ENCODE data around the gene DIP2C. TPM values are rescaled to one million over a fixed set of nuclear protein-coding genes. Genes with fewer than 3 reads are reported as not detected.

DIP2C gene
- polyA plus RNA-seq, 3 donors: 0.11 TPM; not detected in 2

DNA sequence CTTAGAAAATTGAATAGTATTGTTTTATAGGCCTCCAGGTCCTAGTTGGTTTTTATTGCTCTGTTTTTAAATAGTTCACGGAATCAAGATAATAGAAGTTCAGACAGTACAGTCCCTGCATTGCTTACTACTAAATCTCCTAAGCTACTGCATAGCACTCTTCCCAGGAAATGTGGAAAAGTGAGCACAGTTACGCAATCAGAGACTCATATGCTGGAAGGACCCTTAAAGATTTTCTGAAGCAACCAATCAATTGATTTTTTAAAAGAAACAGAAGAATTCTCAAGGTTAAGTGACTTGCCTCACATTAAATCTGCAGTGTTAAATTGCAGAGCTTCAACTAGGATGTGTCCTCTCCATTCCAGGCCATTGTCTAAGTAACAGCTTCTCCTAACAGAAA, 23.1 kb upstream of the DIP2C start:
- Histone ChIP-seq H3K36me3 (replicated peaks in 1 of 2; ENCODE audit: control insufficient read depth in 1 of 2, insufficient read depth in 2 of 2, low read length in 2 of 2) (no peaks in the 10 kb centered on the region), H3K27me3 (ENCODE audit: control insufficient read depth in 2 of 2, insufficient read depth in 2 of 2, low read length in 2 of 2) (no peaks in the 10 kb centered on the region), H3K4me3 (replicated peaks in 1 of 3; ENCODE audit: low read depth in 2 of 3, low read length in 3 of 3) (no peak overlapping the region), H4K20me1 (ENCODE audit: insufficient read depth, low read length) (no peaks in the 10 kb centered on the region), H3K4me1 (ENCODE audit: control insufficient read depth in 1 of 2, insufficient read depth in 2 of 2, low read length in 2 of 2) (no peaks in the 10 kb centered on the region), H3K9ac (ENCODE audit: insufficient read depth, low read length, poor library complexity, severe bottlenecking) (no peak overlapping the region), H3K9me3 (replicated peaks in 1 of 2; ENCODE audit: control insufficient read depth in 1 of 2, insufficient read depth in 1 of 2, low read length in 2 of 2) (peaks cover 13 to 14% of the 10 kb centered on the region in 2 donors), H3K27ac (ENCODE audit: low read depth in 1 of 2, low read length in 2 of 2) (no peak overlapping the region), H2AFZ (ENCODE audit: insufficient read depth, low read depth, low read length, poor library complexity, severe bottlenecking) (no peak overlapping the region), H3K4me2 (replicated peaks; ENCODE audit: extremely low read depth, low read length, poor library complexity, severe bottlenecking) (no peak overlapping the region), H3K79me2 (ENCODE audit: insufficient read depth, low read length) (no peaks in the 10 kb centered on the region)
- Mint-ChIP-seq H3K27me3 (ENCODE audit: low read depth in 3 of 3) (peaks cover 3 to 13% (median 6%) of the 10 kb centered on the region in 3 donors), H3K9me3 (peaks cover 5 to 17% (median 13%) of the 10 kb centered on the region in 7 donors), H3K4me1 (no peaks in the 10 kb centered on the region), H3K36me3 (no peaks in the 10 kb centered on the region), H3K4me3 (no peak overlapping the region), H3K27ac (no peak overlapping the region)
- DNase-seq: no peak
- intact Hi-C loops (cut with micrococcal nuclease): no loop called here
- TF ChIP-seq, protein P1, sequence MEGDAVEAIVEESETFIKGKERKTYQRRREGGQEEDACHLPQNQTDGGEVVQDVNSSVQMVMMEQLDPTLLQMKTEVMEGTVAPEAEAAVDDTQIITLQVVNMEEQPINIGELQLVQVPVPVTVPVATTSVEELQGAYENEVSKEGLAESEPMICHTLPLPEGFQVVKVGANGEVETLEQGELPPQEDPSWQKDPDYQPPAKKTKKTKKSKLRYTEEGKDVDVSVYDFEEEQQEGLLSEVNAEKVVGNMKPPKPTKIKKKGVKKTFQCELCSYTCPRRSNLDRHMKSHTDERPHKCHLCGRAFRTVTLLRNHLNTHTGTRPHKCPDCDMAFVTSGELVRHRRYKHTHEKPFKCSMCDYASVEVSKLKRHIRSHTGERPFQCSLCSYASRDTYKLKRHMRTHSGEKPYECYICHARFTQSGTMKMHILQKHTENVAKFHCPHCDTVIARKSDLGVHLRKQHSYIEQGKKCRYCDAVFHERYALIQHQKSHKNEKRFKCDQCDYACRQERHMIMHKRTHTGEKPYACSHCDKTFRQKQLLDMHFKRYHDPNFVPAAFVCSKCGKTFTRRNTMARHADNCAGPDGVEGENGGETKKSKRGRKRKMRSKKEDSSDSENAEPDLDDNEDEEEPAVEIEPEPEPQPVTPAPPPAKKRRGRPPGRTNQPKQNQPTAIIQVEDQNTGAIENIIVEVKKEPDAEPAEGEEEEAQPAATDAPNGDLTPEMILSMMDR (IDR thresholded peaks at IDR 0.05): no peak
- no CpG with 5 or more reads among the region's 2 CpGs for WGBS (ENCODE audit: insufficient coverage)

DNA sequence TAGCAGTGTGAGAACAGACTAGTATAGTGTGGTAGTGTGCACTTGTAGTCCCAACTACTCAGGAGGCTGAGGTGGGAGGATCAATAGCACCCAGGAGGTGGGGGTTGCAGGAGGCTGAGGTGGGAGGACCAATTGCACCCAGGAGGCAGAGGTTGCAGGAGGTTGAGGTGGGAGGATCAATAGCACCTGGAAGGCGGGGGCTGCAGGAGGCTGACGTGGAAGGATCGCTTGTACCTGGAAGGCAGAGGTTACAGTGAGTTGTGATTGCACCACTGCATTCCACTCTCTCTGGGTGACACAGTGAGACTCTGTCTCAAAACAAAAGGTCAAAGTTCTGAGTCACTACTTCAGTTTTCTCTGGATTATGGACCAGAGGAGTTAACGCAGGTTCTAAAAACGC, 22.6 kb upstream of the DIP2C start:
- H3K27me3 Mint-ChIP-seq (ENCODE audit: low read depth in 3 of 3): peaks cover 3 to 18% (median 5%) of the 10 kb centered on the region in 3 donors
- H3K27ac Mint-ChIP-seq: no peak overlapping the region
- H3K4me3 Mint-ChIP-seq: no peak overlapping the region
- Histone ChIP-seq H3K9me3 (replicated peaks in 1 of 2; ENCODE audit: control insufficient read depth in 1 of 2, insufficient read depth in 1 of 2, low read length in 2 of 2) (peaks cover 13 to 14% of the 10 kb centered on the region in 2 donors), H3K4me2 (replicated peaks; ENCODE audit: extremely low read depth, low read length, poor library complexity, severe bottlenecking) (no peak overlapping the region), H3K36me3 (replicated peaks in 1 of 2; ENCODE audit: control insufficient read depth in 1 of 2, insufficient read depth in 2 of 2, low read length in 2 of 2) (no peaks in the 10 kb centered on the region), H3K4me3 (replicated peaks in 1 of 3; ENCODE audit: low read depth in 2 of 3, low read length in 3 of 3) (no peak overlapping the region), H2AFZ (ENCODE audit: insufficient read depth, low read depth, low read length, poor library complexity, severe bottlenecking) (no peak overlapping the region), H3K27me3 (ENCODE audit: control insufficient read depth in 2 of 2, insufficient read depth in 2 of 2, low read length in 2 of 2) (no peaks in the 10 kb centered on the region), H3K27ac (ENCODE audit: low read depth in 1 of 2, low read length in 2 of 2) (no peak overlapping the region), H3K79me2 (ENCODE audit: insufficient read depth, low read length) (no peaks in the 10 kb centered on the region), H3K4me1 (ENCODE audit: control insufficient read depth in 1 of 2, insufficient read depth in 2 of 2, low read length in 2 of 2) (no peaks in the 10 kb centered on the region), H4K20me1 (ENCODE audit: insufficient read depth, low read length) (no peaks in the 10 kb centered on the region), H3K9ac (ENCODE audit: insufficient read depth, low read length, poor library complexity, severe bottlenecking) (no peak overlapping the region)
- DNase-seq: no peak
- no peaks in the 10 kb centered on the region for H3K36me3 Mint-ChIP-seq
- no peaks in the 10 kb centered on the region for H3K4me1 Mint-ChIP-seq
- intact Hi-C loops (cut with micrococcal nuclease): no loop called here
- H3K9me3 Mint-ChIP-seq: peaks cover 5 to 17% (median 13%) of the 10 kb centered on the region in 7 donors
- TF ChIP-seq, protein P1 (IDR thresholded peaks at IDR 0.05): no peak
- 94% methylated on average over 3 of the region's 5 CpGs for WGBS (ENCODE audit: insufficient coverage)

Measured in CD14-positive monocyte (primary cell).